Measurements from ENCODE around the gene RALGPS1.

Gene RALGPS1

GRCh38 chr9:127049044-127049443, 134.5 kb downstream of the RALGPS1 start:
- Histone ChIP-seq H3K27me3 (ENCODE audit: insufficient read depth, low read length) (no peaks in the 10 kb centered on the region), H3K18ac (ENCODE audit: low read length) (no peak overlapping the region), H3K27ac (ENCODE audit: low read depth, low read length) (no peak overlapping the region), H2BK12ac (ENCODE audit: low read length) (no peak overlapping the region), H2BK120ac (ENCODE audit: insufficient read depth, low read length, poor library complexity) (no peak overlapping the region), H3K9me3 (ENCODE audit: insufficient read depth, low read depth, low read length) (no peaks in the 10 kb centered on the region), H2AK5ac (ENCODE audit: low read length) (no peak overlapping the region), H3K9ac (ENCODE audit: low read length) (no peak overlapping the region), H3K4me2 (ENCODE audit: low read length) (no peak overlapping the region), H4K8ac (ENCODE audit: low read depth, low read length) (no peak overlapping the region), H3K14ac (ENCODE audit: low read length) (no peak overlapping the region), H4K12ac (ENCODE audit: low read depth, low read length) (no peak overlapping the region), H2BK5ac (ENCODE audit: low read depth, low read length, poor library complexity) (no peak overlapping the region), H2AFZ (ENCODE audit: insufficient read depth, low read length, poor library complexity) (no peak overlapping the region), H3K4me1 (ENCODE audit: control insufficient read depth in 1 of 2, insufficient read depth in 2 of 2, low read length in 2 of 2) (no peaks in the 10 kb centered on the region), H4K91ac (ENCODE audit: low read depth, low read length) (no peak overlapping the region), H3K36me3 (ENCODE audit: control insufficient read depth in 1 of 2, insufficient read depth in 2 of 2, low read length in 2 of 2) (peaks cover 0 to 1% of the 10 kb centered on the region in 2 experiments), H3K23ac (ENCODE audit: low read length) (no peak overlapping the region), H3K4me3 (ENCODE audit: low read depth, low read length) (no peak overlapping the region), H3K4ac (ENCODE audit: low read depth, low read length) (no peak overlapping the region), H3K79me2 (ENCODE audit: control insufficient read depth, insufficient read depth, low read length, poor library complexity) (no peaks in the 10 kb centered on the region), H3K79me1 (ENCODE audit: low read length) (no peaks in the 10 kb centered on the region)
- no CpG with 5 or more reads among the region's 4 CpGs for WGBS (ENCODE audit: extremely low coverage, insufficient coverage, insufficient read length)
- DNase-seq, result peak in 1 of 2 donors; percentile 24

- Histone ChIP-seq H4K12ac (ENCODE audit: low read depth, low read length) (no peak overlapping the region), H2AFZ (ENCODE audit: insufficient read depth, low read length, poor library complexity) (no peak overlapping the region), H3K14ac (ENCODE audit: low read length) (no peak overlapping the region), H4K8ac (ENCODE audit: low read depth, low read length) (no peak overlapping the region), H3K9me3 (ENCODE audit: insufficient read depth, low read depth, low read length) (no peaks in the 10 kb centered on the region), H3K9ac (ENCODE audit: low read length) (no peak overlapping the region), H3K79me1 (ENCODE audit: low read length) (no peaks in the 10 kb centered on the region), H3K79me2 (ENCODE audit: control insufficient read depth, insufficient read depth, low read length, poor library complexity) (no peaks in the 10 kb centered on the region), H2BK5ac (ENCODE audit: low read depth, low read length, poor library complexity) (no peak overlapping the region), H3K27ac (ENCODE audit: low read depth, low read length) (no peak overlapping the region), H3K4me3 (ENCODE audit: low read depth, low read length) (no peak overlapping the region), H3K23ac (ENCODE audit: low read length) (no peak overlapping the region), H2AK5ac (ENCODE audit: low read length) (no peak overlapping the region), H4K91ac (ENCODE audit: low read depth, low read length) (no peak overlapping the region), H3K4me2 (ENCODE audit: low read length) (no peak overlapping the region), H3K4me1 (ENCODE audit: control insufficient read depth in 1 of 2, insufficient read depth in 2 of 2, low read length in 2 of 2) (no peaks in the 10 kb centered on the region), H3K4ac (ENCODE audit: low read depth, low read length) (no peak overlapping the region), H3K27me3 (ENCODE audit: insufficient read depth, low read length) (no peaks in the 10 kb centered on the region), H2BK12ac (ENCODE audit: low read length) (no peak overlapping the region), H2BK120ac (ENCODE audit: insufficient read depth, low read length, poor library complexity) (no peak overlapping the region), H3K18ac (ENCODE audit: low read length) (no peak overlapping the region), H3K36me3 (ENCODE audit: control insufficient read depth in 1 of 2, insufficient read depth in 2 of 2, low read length in 2 of 2) (peaks cover 0 to 1% of the 10 kb centered on the region in 2 experiments)
- DNase-seq, result no peak
- WGBS (ENCODE audit: extremely low coverage, insufficient coverage, insufficient read length), result no CpG with 5 or more reads among the region's 8 CpGs
Observed at GRCh38 chr9:127049581-127049980, 135.0 kb downstream of the RALGPS1 start.

- Histone ChIP-seq H3K4me3 (ENCODE audit: low read depth, low read length) (no peak overlapping the region), H4K8ac (ENCODE audit: low read depth, low read length) (no peak overlapping the region), H3K14ac (ENCODE audit: low read length) (no peak overlapping the region), H2BK5ac (ENCODE audit: low read depth, low read length, poor library complexity) (no peak overlapping the region), H4K12ac (ENCODE audit: low read depth, low read length) (no peak overlapping the region), H2AK5ac (ENCODE audit: low read length) (no peak overlapping the region), H3K9me3 (ENCODE audit: insufficient read depth, low read depth, low read length) (no peaks in the 10 kb centered on the region), H3K4me1 (ENCODE audit: control insufficient read depth in 1 of 2, insufficient read depth in 2 of 2, low read length in 2 of 2) (no peaks in the 10 kb centered on the region), H2AFZ (ENCODE audit: insufficient read depth, low read length, poor library complexity) (no peak overlapping the region), H2BK12ac (ENCODE audit: low read length) (no peak overlapping the region), H3K27me3 (ENCODE audit: insufficient read depth, low read length) (no peaks in the 10 kb centered on the region), H3K79me2 (ENCODE audit: control insufficient read depth, insufficient read depth, low read length, poor library complexity) (no peaks in the 10 kb centered on the region), H3K36me3 (ENCODE audit: control insufficient read depth in 1 of 2, insufficient read depth in 2 of 2, low read length in 2 of 2) (peaks cover 0 to 1% of the 10 kb centered on the region in 2 experiments), H4K91ac (ENCODE audit: low read depth, low read length) (no peak overlapping the region), H3K79me1 (ENCODE audit: low read length) (no peaks in the 10 kb centered on the region), H3K27ac (ENCODE audit: low read depth, low read length) (no peak overlapping the region), H3K4me2 (ENCODE audit: low read length) (no peak overlapping the region), H3K9ac (ENCODE audit: low read length) (no peak overlapping the region), H2BK120ac (ENCODE audit: insufficient read depth, low read length, poor library complexity) (no peak overlapping the region), H3K23ac (ENCODE audit: low read length) (no peak overlapping the region), H3K4ac (ENCODE audit: low read depth, low read length) (no peak overlapping the region), H3K18ac (ENCODE audit: low read length) (no peak overlapping the region)
- no CpG with 5 or more reads among the region's 3 CpGs for WGBS (ENCODE audit: extremely low coverage, insufficient coverage, insufficient read length)
- no peak for DNase-seq
Observed at GRCh38 chr9:127050152-127050551, 135.6 kb downstream of the RALGPS1 start.

- Histone ChIP-seq H3K4me2 (ENCODE audit: low read length) (no peak overlapping the region), H3K14ac (ENCODE audit: low read length) (no peak overlapping the region), H3K36me3 (ENCODE audit: control insufficient read depth in 1 of 2, insufficient read depth in 2 of 2, low read length in 2 of 2) (peaks cover 0 to 1% of the 10 kb centered on the region in 2 experiments), H3K9ac (ENCODE audit: low read length) (peak overlapping the region; percentile 3), H3K9me3 (ENCODE audit: insufficient read depth, low read depth, low read length) (no peaks in the 10 kb centered on the region), H4K12ac (ENCODE audit: low read depth, low read length) (no peak overlapping the region), H3K79me1 (ENCODE audit: low read length) (no peaks in the 10 kb centered on the region), H4K91ac (ENCODE audit: low read depth, low read length) (no peak overlapping the region), H3K4me1 (ENCODE audit: control insufficient read depth in 1 of 2, insufficient read depth in 2 of 2, low read length in 2 of 2) (no peaks in the 10 kb centered on the region), H2AFZ (ENCODE audit: insufficient read depth, low read length, poor library complexity) (no peak overlapping the region), H3K27ac (ENCODE audit: low read depth, low read length) (no peak overlapping the region), H2AK5ac (ENCODE audit: low read length) (no peak overlapping the region), H2BK12ac (ENCODE audit: low read length) (no peak overlapping the region), H3K4ac (ENCODE audit: low read depth, low read length) (no peak overlapping the region), H2BK120ac (ENCODE audit: insufficient read depth, low read length, poor library complexity) (no peak overlapping the region), H3K79me2 (ENCODE audit: control insufficient read depth, insufficient read depth, low read length, poor library complexity) (no peaks in the 10 kb centered on the region), H3K4me3 (ENCODE audit: low read depth, low read length) (no peak overlapping the region), H4K8ac (ENCODE audit: low read depth, low read length) (no peak overlapping the region), H3K27me3 (ENCODE audit: insufficient read depth, low read length) (no peaks in the 10 kb centered on the region), H2BK5ac (ENCODE audit: low read depth, low read length, poor library complexity) (no peak overlapping the region), H3K18ac (ENCODE audit: low read length) (no peak overlapping the region), H3K23ac (ENCODE audit: low read length) (no peak overlapping the region)
- DNase-seq, result no peak
- WGBS (ENCODE audit: extremely low coverage, insufficient coverage, insufficient read length), result no CpG with 5 or more reads among the region's 7 CpGs
Observed at GRCh38 chr9:127050591-127051001, 136.0 kb downstream of the RALGPS1 start.
